ENCODE data around the gene SEPTIN6. TPM values are rescaled to one million over a fixed set of nuclear protein-coding genes. Genes with fewer than 3 reads are reported as not detected.

Gene SEPTIN6
- 104 TPM for polyA plus RNA-seq (2012; ENCODE audit: insufficient read depth, insufficient read length, low read depth)

DNA sequence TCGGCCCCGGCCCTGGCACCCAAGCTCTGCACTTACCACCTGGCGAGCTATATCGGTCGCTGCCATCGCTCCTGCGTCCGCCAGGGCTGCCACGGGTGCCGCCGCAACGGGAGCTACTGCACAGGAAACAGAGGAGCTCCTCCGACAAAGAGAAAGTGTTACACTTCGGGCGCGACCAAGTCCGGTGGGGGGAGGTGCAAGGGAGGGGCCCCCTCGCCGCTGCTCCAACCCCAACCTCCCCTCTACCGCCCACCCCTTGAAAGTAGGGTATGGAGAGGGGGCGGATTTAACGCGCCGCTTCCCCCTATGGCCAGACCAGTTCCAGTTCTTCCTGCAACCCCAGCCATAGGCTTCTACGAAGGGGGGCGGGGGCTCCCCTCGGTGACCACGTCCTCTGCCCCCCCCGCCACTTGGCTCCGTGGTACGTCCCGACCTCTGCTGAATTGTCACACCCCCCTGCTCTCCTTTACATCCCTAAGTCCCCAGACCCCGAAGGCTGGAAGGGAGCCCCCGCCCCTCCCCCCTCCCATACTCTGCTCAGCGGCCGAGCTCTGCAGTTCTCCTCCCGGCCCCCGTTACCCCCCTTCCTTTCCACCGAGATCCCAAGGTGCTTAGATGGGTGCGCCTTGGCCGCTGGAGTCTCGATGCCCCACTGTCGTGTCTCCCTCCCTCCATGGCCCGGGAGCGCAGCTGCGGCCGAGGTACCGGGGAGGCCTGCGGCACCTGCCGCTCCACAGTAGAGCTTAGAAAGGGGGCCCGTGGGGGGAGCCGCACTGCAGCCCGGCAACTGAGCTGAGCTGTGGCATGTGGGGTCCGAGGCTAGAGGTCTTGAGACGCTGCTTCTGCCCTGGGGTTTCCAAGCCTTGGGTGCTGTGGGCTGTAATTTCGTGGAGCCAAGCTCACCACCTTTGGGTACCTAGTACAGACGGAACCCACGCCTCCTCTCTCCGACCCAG, at the start of gene SEPTIN6:
SEPTIN6 (minus strand) TSS at position 129 of the 956 bp plus-strand sequence; CDS start at position 66, 63 bp downstream.
- DNase-seq = peak; percentile 81
- Histone ChIP-seq H3K36me3 (no peaks in the 10 kb centered on the region; the same call in 1 of the 2 replicates), H3K4me1 (peaks cover under 1% of the 10 kb centered on the region), H3K27me3 (no peaks in the 10 kb centered on the region), H3K9me3 (no peaks in the 10 kb centered on the region), H3K4me3 (ENCODE audit: low read depth, low read length) (peak within 1 kb of the TSS; percentile 85)
- TF ChIP-seq CTCF (IDR thresholded peaks at IDR 0.05; ENCODE audit: low read depth, low read length) = no peak

DNA sequence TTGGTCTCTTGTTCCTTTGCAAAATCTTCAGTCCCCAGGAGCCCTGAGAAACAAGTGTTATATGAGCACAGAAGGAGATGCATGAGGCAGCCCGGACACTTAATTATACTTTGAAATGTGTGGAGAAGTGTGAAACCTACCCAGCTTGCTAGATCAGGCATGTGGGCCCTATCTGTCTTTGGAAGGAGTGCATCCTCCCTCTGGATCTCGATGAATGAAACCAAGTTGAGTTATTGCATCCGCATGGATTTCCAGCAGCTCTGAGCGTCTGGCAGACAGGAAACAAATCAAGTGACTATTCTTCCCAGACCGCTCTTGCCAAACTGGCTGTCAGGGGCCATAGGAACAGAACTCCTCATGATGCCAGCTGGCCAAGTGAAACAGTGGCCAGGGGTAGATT, 45.8 kb upstream of the SEPTIN6 start:
- Histone ChIP-seq H3K4me3 (ENCODE audit: low read depth, low read length) (no peak overlapping the region), H3K4me1 (peaks cover 16% of the 10 kb centered on the region), H3K27me3 (no peaks in the 10 kb centered on the region), H3K36me3 (no peaks in the 10 kb centered on the region), H3K9me3 (no peaks in the 10 kb centered on the region)
- TF ChIP-seq CTCF (IDR thresholded peaks at IDR 0.05; ENCODE audit: low read depth, low read length) = no peak
- no peak for DNase-seq

DNA sequence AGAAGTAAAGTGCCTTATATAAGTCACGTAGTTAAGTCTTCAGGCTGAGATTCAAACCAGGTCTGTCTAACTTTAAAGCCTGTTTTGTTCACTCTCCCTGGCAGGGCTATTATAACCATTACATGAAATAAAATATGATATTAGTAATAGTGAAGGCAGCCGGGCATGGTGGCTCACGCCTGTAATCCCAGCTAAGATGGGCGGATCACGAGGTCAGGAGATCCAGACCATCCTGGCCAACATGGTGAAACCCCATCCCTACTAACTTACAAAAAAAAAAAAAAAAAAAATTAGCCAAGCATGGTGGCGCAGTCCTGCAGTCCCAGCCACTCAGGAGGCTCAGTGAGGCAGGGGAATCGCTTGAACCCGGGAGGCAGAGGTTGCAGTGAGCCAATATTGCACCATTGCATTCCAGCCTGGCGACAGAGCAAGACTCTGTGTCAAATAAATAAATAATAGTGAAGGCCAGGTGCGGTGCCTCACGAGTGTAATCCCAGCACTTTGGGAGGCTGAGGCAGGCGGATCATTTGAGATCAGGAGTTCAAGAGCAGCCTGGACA, 43.3 kb upstream of the SEPTIN6 start:
- Histone ChIP-seq H3K4me1 (peaks cover 16% of the 10 kb centered on the region), H3K4me3 (ENCODE audit: low read depth, low read length) (no peak overlapping the region), H3K27me3 (no peaks in the 10 kb centered on the region), H3K9me3 (no peaks in the 10 kb centered on the region), H3K36me3 (no peaks in the 10 kb centered on the region)
- TF ChIP-seq CTCF (IDR thresholded peaks at IDR 0.05; ENCODE audit: low read depth, low read length) = no peak
- no peak for DNase-seq

DNA sequence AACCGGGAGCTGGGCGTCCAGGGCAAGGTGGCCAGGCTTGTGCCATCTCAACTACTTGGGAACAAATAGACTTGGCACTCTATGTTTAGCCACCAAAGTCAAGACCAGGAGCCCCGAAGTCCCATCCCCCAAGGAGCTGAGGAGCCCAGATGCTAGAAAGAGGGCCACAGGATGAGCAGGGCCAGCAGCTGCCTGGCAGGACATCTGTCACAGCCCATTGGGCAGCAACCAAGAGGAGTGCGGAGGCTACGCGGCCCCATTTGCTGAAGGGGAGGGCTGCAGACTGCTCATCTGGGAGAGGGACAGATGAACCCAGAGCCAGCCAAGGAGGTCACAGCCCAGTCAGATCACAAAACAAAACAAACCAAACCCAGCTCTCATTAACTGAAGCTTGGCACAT, 42.5 kb upstream of the SEPTIN6 start:
- H3K36me3 ChIP-seq = no peaks in the 10 kb centered on the region
- TF ChIP-seq CTCF (IDR thresholded peaks at IDR 0.05; ENCODE audit: low read depth, low read length) = no peak
- H3K4me1 ChIP-seq = peaks cover 16% of the 10 kb centered on the region
- DNase-seq = peak; percentile 41
- H3K9me3 ChIP-seq = no peaks in the 10 kb centered on the region
- H3K4me3 ChIP-seq (ENCODE audit: low read depth, low read length) = no peak overlapping the region
- H3K27me3 ChIP-seq = no peaks in the 10 kb centered on the region

DNA sequence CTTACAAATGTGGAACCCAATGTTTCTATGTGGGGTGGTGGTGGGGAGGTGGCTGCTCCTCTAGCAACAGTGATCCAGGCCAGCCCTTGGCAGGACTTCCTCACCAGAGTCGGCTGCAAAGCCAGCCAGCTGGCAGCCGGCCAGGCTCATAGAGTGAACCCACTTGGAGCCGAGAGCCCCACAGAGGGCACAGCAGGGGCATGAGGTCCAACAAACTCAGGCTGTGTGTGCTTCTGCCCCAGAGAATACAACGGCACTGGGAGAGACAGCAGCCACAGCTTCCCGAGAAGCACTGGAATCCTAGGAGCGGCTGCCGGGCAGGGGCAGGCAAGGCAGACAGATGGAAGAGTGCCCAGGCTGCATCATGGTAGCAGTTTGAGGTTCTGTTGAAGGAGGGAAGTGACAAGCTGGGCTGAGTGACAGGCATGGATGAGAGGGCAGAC, 42.0 kb upstream of the SEPTIN6 start:
- Histone ChIP-seq H3K9me3 (no peaks in the 10 kb centered on the region), H3K4me3 (ENCODE audit: low read depth, low read length) (no peak overlapping the region), H3K4me1 (peaks cover 16% of the 10 kb centered on the region), H3K36me3 (no peaks in the 10 kb centered on the region), H3K27me3 (no peaks in the 10 kb centered on the region)
- peak; percentile 58 for DNase-seq
- no peak for TF ChIP-seq CTCF (IDR thresholded peaks at IDR 0.05; ENCODE audit: low read depth, low read length)

Measured in BE2C (cell line).